ENCODE measurements around the gene LSM12.

DNA sequence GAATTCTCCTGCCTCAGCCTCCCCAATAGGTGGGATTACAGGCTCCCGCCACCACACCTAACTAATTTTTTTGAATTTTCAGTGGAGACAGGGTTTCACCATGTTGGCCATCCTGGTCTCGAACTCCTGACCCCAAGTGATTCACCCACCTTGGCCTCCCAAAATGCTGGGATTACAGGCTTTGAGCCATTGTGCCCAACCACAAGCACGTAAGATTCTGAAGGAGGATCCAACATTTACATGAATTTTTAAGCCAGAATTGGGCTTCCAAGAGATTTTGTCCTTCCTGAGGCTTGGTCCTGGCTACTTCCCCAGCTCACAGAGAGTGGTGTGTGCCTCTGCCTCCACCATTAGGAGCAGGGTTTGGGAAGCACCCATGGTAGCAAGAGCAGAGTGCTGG, 15.2 kb upstream of the LSM12 start:
- TF ChIP-seq EP300 (IDR thresholded peaks at IDR 0.05) (no peak), CTCF (IDR thresholded peaks at IDR 0.05) (no peak), POLR2A (IDR thresholded peaks at IDR 0.05) (no peak)

Data from suprapubic skin (tissue), 3 donors.